GM21717 (cell line): ENCODE data around the gene MYOZ3.
A peak's percentile ranks its signal among the peaks of the same experiment; 100 is the strongest.

Experiments used
- ATAC-seq: cut with Tn5 transposase; IDR thresholded peaks from one replicate; pipeline ENCODE4 v1.9.1; 2021; ENCODE audit warnings: mild to moderate bottlenecking, moderate library complexity; ENCODE audit not compliant: unreplicated experiment

MYOZ3 gene, protein sequence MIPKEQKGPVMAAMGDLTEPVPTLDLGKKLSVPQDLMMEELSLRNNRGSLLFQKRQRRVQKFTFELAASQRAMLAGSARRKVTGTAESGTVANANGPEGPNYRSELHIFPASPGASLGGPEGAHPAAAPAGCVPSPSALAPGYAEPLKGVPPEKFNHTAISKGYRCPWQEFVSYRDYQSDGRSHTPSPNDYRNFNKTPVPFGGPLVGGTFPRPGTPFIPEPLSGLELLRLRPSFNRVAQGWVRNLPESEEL

DNA sequence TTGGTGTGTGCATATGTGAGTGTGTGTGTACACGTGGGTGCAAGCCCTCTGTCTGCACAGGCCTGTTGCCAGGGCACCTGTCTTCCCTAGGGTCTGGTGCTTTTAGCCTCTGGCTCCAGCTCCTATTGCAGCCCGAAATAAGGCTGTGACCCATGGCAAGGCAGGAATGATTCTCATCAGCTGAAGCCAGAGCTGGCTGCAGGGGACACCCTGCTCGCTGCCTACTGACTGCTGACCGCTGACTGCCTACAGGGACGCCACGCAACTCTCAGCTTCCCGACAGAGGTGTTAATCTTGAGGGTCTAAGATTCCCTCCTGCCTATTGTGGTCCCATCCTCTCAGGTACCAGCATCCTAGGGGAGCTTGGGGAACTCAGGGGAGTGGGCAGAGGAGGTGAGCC is at the start of gene MYOZ3:
TSS of gene MYOZ3 (plus strand) at position 166 of the 400 bp plus-strand sequence. CDS start 1,691 bp downstream, outside the sequence.
- ATAC-seq, result no peak

DNA sequence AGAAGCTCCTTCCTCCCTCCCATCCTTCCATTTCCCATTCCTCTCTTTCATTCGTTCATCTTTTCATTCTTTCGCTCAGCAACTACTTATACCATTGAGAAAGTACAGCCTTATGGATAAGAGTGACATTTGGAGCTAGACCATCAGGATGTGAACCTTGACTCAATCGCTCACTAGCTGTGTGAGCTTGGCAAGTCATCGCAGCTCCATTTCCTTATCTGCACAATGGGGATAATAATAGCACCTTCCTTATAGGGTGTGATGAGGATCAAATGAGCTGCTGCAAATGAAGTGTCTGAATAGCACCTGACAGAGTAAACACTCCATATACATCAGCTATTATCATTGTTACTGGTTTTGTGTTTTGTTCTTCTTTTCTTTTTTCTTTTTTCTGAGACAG is 48.6 kb upstream of the MYOZ3 start:
- ATAC-seq, result no peak

DNA sequence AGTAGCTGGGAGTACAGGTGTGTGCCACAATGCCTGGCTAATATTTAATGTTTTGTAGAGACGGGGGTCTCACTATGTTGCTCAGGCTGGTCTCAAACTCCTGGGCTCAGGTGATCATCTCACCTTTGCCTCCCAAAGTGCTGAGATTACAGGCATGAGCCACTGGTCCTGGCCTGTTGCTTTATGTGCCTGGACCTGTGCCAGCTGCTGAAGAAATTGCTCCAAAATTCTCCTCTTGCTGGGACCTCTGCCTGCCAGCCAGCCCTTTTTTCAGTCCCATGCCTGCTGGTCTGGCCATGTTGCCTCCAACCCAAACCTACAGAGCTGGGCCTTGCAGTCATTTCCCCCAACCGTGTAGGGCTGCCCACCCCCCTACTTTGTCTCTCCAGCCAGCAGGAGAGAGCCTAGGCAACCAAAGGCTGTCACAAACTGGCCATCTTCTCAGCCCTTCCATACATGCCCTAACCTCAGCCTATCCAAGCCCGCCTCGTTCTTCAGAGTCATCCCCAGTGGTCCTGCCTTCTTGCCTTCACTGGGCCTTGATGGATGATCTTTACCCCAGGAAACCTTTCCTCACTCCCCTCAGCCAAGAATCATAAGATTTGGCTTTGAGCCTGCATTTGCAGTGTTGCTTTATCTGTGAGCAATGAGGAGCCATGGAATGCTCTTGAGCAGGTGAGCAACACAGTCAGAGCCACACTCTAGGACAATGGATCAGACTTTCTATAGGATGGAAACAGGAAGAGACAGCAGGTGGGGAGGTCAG is 48.0 kb upstream of the MYOZ3 start:
- ATAC-seq, result no peak

DNA sequence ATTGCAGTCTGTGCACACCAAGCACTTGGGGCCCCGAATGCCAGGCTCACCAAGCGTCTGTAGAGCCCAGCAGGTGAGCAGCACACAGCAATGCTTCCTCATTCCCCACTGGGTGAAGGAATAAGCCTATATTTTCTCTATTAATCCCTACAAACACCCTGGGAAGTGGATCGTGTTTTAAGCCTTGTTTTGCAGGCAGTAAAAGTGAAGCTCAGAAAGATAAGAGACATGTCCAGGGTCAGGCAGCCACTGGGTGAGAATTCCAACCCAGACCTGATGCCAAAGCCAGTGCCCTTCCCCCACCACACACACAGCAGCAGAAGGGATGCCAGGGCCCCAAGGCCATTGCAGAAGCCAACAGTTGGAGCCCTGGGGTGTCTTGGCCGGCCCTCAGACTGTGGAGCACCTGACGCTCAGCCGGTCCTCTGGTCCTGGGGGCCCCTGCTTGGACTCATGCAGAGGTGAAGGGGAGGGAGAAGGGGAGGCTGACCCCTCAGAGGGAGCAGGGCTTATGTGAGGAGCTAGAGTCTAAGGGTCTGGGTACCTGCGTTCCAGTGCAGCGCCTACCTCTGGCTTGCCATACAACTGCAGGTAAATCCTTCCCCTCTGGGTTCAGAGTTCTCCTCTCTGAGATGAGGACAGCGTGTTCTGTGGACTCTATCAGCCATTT is 46.9 kb upstream of the MYOZ3 start:
- ATAC-seq, result no peak

DNA sequence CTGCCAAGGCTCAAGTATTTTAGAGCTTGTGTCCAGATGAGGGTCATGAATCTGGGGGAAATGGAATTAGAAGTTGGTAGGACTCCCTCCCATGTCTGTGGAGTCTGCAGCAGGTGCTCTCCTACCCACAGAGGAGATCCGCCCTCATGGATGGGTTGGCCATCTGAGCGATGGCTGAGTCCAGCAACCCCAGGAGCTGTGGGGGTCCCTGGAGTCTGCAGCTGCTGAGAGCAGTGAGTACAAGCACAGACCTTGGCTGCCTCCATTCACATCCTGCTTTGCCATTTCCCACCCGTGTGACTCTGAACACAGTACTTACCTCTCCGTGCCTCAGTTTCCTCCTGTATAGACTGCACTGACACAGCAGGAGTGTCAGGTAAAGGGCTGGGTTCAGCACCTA is 46.4 kb upstream of the MYOZ3 start:
- no peak for ATAC-seq

DNA sequence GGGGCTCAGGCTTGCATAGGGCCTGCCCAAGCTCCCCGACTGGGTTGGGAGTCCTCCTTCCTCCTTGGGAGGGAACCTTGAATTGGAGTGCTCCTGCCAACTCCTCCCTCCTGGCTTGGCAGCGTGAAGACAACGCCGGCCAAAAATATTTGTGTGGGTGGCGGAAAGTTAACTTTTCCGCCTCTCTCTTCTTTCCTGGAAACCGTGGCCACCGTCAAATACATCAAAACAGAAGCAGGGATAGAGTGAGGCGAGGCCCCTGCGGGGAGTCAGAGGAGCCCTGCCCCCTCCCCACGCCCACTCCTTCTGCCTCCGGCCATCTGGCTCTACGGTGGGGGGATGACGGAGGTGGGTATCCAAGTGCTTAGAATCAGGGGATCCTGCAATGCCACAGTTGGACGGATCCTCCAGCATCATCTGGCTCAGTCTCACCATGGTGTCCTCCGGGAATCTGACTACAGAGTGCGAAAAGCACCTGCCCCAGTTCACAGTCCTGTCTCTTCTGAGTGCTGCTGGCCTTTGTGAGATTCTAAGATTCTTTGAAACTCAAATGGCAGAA is 45.8 kb upstream of the MYOZ3 start:
- ATAC-seq, result no peak

DNA sequence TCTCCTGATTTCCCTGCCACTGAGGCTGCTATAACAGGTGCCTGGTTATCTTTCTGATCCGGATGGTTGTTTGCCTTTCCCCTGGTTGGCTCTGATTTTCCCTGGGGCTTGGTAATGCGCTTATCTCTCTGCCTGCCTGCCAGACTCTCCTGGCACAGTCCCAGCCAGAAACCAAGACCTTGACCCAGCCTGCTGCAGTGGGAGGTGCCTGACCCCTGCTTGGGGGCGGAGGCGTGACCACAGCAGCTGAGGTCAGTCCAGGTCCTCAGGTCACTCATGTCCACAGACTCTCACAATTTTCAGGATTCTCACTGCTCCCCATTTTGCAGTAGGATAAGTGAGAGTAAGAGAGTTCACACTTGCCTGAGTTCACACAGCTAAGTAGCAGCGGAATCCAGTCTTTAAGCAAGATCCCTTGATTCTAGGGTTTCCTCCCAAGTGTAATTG is 45.0 kb upstream of the MYOZ3 start:
- ATAC-seq, result no peak

DNA sequence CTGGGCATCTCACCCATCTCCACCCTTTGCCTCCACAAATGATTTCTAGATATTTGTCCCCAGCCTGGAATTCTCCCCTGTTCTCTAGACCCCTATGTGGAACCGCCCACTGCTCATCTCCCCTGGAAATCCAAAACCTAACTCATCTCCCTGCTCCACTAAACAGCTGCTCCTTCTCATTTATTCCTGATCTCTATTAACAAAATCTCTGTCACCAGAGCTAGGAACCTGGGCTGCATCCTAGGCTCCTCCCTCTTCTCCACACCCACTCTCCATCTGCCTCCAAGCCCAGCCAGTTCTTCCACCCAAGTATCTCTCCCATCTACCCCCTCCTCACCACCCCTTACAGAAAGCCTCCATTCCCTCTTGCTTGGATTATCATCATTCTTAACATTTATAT is 44.5 kb upstream of the MYOZ3 start:
- no peak for ATAC-seq

DNA sequence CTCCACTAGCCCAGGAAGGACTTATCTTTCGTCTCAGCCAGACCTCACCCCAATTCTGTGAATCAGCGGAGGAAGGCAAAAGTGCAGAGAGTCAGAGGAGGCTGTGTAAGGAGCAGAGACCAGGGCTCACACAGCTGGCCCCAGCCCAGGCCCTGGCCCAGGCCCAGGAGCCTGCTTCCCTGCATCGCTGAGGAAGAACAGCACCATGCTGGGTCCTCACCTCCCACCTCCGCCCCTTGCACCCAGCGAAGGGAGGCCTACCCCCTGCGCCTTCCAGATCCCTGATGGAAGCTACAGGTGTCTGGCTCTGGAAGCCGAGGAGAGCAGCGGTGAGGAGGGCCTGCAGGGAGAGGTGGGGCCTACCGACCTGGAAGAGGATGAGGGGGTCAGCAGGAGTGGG is 42.9 kb upstream of the MYOZ3 start:
- ATAC-seq, result no peak

DNA sequence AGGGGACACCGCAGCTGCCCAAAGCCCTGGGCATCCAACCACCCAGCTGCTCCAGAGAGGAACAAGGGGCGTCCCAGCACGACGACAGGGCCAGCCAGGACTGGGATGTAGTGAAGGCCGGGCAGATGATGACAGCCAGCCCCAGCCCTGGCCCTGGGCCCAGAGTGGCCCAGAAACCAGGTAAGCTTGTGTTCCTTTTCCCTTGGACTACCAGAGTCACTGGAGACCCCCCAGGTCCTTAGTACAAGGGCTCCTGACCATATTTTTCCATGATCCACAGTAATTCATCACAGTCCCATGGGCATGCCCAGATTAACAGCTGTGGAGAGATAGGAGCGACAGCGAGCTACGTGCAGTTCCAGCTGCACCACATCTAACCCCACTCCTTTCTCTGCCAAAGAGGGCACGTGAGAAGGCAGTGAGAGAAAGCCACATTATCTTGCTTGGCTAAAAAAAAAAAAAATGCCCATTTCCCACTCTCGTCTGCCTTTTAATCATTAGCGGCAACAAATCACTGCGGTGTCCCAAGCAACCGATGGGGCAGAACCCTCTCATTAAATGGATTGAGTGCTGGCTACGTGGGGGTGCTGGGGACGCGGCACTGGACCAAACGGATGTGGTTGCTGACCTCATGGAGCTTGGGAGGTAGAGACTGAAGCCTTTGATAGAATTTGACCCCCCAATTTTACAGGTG is 42.3 kb upstream of the MYOZ3 start:
- ATAC-seq, result no peak

DNA sequence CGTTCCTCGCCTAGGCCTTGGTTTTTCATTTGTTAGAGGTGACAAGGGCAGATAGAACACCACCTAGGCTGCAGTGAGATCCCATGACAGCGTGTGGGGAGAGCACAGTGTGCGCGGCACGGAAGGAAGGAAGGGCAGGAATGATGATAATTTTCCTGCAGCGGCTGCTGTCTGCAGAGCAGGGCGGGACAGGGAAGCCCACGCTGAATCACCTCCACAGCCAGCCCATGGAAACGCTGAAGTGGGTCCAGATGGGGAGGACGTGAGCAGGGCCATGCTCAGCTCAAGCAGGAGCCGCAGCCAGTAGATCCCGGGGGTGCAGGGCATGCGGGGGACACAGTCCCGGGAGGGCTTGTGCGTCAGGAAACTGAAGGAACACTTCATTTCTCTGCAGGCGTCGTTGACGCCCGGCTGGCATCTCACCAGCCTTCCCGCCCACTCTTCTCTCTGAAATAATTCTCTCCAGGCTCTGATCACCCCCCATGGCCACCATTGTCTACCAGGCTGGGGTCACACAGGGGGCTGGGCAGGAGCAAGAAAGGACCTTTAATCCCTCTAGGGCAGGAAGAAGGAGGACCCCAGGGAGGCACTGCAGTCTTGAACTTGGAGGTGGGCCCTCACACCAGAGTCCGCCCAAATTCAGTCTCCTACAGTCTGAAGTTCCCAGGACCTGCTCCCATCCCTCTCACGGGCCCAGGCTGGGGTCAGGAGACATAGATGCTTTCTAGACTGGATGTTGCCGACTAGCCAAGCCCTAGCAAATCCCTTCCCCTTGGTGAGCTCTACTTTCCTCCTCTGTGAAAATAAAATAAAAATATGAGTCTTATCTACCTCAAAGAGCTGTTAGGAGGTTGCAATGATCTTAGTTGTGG is 41.5 kb upstream of the MYOZ3 start:
- ATAC-seq, result no peak

DNA sequence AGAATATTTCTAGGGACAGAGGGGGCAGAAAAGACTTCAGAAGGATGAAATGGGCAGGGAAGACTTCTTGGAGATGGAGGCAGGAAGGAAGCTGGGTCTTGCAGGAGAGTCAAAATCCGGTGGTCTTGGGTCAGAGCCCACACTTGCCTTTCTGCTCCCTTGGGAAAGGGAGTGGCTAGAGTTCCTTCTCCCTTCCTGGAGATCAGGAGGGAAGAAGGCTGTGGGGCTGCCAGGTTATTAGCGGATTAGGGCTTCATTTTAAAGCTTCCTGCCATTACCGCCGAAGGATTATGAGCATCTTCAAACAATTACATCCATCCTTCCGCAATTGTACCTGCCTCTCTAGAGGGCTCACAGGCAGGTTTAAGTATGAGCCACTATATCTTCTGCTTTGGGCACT is 39.8 kb upstream of the MYOZ3 start:
- ATAC-seq, result no peak

DNA sequence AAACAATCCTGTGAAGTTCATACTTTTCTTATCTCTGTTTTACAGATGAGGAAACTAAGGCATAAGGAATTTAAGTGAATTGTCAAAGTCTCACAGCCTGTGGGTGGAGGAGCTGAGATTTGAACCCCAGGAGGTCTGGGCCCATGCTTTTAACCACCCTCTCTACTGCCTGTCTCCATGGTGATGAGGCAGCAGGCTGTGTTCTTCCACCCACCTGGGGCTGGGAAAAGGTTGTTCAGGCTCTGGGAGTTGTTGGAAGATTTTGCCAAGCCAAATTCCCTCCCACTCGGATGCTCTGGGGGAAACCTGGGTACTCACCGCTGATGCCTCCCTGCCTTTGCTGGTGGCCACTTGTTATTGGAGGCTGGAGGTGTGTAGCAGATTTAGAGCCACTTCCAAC is 38.9 kb upstream of the MYOZ3 start:
- ATAC-seq, result no peak

DNA sequence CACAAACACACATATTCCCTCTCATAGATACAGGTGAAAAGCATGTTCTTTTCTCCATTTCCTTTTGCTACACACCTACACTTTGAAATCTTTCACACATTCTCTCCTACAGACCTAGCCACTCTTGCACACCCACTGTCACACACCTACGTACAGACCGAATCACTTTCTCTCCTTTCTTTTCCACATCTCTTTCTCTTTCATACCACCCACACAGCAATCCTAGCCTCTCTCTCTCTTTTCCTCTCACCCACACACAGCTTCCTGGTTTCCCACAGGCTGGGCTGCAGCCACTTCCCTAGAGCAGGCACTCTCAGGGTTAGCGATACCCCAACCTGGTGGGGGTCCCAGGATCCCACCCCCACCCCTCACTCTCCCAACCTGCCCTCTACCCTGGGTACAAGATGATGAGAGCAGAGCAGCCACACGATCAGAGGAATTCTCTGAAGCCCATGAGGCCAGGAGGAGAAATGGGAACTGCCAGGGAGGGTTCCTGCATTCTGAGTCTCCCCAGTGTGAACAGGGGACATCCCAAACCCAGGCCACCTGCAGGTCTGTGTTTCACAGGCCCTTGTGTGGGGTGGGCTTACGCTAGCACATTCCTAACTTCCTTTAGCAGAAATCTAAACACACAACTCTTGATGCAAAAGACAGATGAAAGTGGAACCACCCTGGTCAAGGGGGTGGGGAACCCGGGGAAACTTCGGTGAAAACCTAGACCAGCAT is 37.7 kb upstream of the MYOZ3 start:
- peak; percentile 27 for ATAC-seq

DNA sequence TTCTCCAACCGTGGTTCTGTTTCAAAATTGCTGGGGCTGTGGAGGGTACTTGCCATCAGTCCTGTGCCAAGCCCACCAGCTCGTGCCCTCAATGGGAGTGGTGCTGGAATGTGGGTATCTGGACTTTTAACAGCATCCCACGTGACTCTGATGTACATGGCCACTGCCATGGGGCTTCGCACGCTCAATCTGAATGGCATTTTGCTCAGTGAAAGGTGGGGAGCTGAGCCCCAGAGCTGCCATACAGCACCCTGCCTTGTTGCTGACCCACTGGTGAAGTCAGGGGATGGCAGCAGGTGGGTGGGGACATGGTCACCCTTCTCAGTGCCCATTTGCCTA is 37.2 kb upstream of the MYOZ3 start:
- peak; percentile 7 for ATAC-seq

DNA sequence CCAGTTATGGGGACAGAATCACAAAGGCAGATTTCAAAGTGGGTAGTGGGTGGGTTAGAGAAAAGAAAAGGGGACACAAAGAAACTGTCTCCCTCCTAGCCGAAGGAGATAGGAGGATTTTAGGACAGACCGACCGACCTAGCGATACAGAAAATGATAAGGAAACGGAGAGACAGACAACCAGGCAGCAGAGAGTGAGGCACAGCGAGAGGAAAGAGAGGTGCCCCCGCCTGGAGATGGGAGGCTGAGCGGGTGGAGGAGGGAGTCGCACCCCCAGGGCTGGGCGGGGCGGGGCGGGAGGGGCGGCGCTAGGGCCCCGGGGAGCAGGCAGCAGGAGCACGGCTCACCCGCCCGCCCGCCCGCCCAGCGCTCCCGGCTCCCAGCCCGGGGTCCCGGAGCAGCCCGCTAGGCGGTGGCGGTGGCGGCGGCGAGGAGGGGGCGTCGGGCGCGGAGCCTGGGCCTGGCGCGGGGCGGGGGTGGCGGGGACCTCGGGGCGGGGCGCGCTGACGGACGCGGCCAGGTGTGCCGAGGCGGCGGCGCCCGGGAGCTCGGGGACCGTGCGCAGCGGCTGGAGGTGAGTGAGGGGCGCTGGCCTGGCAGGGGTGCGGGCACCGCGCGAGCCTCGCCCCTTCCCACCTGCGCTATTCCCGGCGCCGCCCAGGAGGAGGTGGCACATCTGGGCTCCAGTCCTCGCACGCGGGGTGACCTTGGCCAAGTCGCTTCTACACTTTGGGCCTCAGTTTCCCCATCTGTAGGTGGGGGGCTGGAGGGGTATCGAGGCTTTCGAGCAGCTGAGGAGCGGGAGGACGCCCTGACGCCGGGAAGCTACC is 36.5 kb upstream of the MYOZ3 start:
- ATAC-seq, result no peak

DNA sequence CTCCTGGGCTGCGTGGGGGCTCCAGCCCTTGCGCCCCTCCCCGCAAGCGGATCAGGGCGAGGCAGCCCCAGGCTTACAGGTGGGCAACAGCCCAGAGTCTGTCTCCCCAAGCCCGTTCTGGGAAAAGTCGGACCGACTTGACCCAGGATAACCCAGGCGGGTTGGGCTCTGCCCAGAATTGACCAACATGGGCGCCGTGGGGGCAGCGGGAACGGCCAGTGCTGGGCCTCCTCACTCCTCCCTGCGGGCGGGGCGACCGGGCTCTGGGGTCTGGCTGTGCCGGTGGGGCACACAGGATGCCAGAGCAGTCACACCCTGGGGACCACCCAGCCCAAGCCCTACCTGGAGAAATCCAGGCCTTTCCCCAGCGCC is 35.9 kb upstream of the MYOZ3 start:
- ATAC-seq, result no peak

DNA sequence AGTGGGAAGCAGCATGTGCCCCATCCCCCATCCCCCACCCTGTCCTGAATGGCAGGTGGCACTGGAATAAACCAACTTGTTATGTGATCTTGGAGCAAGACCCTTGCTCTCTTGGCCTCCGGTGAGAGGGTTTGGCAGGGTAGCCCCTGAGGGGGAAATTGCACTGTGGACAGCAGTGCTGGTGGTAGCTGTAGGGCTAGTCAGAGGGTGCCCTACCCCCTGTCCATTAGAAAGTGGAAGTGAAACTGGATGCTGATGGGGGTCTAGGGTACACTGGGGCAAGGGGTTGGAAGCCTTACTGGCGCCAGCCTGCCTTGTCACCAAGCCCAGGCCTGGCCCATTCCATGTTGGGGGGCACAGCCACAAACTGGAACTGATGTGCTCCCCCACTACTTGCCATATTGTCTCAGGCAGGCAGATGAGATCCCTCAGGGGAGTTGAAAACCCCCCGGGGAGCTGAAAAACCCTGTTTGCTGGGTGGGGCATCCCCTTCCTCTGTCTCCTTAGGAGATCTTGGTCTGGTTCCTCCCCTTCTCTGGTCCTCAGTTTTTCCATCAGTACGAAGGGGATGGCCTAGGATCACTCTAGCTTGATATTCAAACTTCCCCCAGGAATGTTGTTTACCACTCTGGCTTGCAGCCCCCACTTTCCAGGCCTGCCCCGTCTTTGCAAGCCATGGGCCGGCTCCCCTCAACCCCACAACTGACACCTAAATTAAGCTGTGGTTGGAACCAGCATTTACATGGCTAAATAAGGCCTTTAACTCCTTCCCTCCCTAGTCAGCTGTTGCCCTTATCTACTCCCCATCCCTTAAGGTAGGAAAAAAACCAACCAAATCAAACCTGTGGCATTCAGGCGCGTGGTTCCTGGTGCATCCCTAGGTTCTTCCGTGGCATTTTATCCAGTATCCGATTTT is 35.0 kb upstream of the MYOZ3 start:
- no peak for ATAC-seq
